Measurements from ENCODE around the gene CRYL1.

Gene CRYL1

DNA sequence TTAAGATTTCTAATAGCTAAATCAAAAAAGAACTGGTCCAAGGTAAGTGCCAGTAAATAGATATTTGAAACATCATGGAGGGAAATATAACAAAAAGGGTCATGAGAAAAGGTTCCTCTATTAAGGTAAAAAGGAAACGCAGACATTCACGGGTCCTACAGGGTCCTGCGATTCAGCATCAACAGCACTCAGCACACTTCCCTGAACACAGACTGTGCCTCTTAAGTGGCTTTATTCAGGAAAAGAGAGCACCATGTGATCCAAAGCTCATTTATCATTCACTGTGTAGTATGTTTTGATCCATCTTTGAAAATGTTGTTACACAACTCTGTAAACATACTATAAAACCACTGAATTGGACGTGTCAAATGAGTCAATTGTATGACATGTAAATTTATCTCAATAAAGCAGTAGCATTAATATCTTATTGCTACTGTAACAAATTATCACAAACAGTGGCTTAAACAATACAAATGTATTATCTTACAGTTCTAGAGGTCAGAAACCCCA, 33.7 kb downstream of the CRYL1 start:
- peak; percentile 37 for DNase-seq

DNA sequence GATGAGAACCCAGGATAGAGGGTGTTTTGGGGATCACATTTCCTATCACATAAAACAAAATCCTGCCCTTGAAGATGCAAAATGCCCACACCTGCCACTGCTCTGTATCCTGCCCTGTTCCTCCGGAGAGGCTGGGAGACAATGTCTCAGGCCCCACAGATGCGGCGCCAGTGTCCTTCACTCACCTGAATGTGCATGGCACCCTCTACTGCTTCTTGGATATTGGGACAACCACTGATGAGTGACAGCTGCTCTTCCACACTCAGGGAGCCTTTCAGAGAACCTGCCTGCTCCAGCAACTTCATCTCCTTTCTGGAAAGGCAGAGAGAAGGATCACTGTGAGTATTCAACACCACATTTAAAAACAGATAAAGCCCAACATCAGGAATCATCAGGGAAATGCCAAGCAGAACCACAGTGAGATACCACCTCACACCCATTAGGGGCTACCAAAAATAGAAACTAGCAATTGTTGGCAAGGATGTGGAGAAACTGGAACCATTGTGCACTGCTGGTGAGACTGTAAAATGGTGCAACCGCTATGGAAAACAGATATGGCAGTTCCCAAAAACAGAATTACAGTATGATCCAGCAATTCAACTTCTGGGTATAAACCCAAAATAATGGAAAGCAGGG, 36.4 kb downstream of the CRYL1 start:
- DNase-seq = peak; percentile 17

DNA sequence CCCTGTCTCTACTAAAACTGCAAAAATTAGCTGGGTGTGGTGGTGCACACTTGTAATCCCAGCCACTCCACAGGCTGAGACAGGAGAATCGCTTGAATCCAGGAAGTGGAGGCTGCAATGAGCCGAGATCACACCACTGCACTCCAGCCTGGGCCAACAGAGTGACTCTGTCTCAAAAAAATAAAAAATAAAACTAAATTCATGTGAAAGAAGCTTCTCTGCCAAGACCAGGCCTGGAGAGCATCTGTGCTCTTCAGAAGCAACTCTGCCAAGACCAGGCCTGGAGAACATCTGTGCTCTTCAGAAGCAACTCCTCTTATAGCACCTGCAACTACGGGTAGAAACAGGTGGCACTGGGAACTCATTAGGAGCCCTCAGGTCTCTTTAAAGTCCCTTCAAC, 37.7 kb downstream of the CRYL1 start:
- DNase-seq = peak; percentile 35

DNA sequence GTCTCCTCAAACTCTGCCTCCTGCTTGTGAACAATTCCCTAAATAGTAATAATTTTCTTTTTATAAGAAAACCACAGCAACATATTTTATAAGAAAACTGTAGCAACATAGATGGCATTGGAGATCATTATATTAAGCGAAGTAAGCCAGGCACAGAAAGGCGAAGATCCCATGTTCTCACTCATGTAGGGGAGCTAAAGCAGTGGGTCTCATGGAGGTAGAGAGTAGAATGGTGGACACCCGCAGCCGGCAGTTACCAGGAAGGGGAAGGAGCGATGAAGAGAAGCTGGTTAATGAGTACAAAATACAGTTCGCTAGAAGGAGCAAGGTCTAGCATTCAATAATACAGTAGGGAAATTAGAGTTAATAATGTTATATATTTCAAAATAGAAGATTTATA, 42.9 kb downstream of the CRYL1 start:
- no peak for DNase-seq

DNA sequence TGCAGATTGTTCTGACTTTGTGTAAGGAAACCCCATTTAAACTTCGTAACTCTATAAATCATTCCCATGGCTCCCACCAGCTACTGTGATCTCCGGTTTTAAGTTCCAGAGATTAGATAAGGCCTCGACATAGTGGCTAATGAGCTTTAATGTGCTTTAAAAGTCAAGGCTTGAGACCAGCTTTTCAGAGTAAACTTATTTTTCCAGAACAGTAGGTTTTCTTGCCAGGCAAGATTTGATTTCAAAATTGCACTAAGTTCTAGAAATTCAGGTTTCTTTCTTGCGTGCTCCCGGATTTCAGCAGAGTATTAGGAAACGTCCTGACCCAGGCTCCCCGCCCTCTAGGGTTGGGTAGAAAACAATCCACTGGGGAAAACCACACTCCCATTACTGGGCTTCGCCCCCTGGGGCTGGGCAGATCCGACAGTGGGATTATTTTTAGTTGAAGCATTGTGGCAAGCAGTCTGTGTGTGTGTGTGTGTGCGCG, 43.3 kb downstream of the CRYL1 start:
- no peak for DNase-seq

DNA sequence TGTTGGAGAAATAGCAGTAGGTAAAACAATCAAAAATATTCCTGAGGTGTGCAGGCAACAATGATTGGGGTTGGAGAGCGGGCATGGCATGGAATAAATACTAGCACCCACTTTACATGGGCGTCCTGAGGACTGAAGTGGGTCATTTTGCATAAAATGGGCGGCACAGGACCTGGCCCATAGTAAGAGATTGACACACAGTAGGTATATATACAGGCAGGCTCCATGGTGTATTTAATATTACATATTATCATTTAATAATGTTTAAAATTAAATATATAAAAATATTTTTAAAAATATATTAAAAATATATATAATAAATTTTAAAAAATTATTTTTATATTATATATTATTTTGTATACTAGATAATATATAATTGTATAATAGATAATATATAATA, 48.3 kb downstream of the CRYL1 start:
- DNase-seq = no peak

DNA sequence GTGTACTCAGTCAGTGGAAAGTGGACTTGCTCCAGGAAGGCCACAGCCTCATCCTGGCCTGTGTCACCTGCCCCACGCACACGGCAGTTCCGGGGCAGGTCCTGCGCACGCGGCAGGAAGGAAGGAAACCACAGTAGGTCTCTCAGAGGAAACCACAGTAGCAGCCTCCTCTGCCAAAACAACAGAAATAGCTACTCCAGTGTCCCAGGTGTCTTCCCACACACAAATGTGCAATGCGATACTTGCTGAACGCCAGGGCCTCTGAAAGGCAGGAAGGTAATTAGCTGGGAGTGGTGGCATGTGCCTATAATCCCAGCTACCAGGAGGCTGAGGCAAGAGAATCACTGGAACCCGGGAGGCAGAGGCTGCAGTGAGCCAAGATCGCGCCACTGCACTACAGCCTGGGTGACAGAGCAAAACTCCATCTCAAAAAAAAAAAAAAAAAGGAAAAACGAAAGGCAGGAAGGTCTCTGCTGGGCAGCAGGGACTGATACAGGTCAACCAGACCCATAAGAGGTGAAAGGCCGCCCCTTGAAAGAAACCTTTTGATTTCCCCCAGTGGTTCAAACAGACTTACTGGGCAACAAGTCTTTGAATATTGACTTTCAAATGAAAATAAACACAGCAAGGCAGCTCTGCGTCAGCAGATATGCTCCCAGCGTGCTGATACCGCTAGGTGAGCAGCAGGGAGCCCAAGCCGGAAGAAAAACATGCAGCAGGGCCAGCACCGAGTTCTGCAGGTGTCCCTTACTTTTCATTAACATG, 49.5 kb downstream of the CRYL1 start:
- DNase-seq = peak; percentile 12

DNA sequence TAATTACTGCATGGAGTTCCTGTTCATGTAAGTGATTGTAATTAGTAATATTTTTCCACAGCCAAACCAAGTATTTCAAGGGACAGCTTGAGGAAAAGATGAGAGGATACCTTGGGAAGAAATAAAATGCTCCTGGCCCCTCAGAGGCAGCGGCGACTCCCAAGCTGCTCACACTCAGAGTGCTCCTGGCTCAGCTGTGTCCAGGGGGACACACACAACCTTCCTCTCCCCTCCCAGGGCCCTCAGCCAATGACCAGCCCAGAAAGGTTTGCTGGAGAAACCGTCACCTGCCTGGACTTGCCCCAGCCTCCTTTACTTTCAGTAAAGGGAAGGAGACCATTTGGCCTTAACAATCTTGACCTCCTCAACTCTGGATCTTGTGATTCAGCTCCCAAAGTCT, 51.1 kb downstream of the CRYL1 start:
- no peak for DNase-seq

DNA sequence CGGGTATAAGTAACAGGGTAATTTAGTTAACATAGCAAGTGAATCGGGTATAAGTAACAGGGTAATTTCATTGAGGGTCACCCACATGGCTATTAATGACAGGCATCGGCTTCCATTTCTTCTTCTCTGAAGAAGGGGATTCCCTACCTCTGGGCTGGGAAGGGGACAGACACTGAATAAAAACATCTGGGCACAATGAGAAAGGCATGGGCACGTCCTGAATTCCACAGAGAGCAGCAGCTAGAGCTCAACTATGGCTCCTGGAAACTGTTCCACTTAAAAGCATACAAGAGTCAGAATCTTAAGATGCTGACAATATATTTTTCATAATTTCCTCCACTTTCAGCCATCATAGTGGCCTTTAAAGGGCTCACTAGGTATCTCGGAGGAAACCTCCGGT, 51.8 kb downstream of the CRYL1 start:
- no peak for DNase-seq

DNA sequence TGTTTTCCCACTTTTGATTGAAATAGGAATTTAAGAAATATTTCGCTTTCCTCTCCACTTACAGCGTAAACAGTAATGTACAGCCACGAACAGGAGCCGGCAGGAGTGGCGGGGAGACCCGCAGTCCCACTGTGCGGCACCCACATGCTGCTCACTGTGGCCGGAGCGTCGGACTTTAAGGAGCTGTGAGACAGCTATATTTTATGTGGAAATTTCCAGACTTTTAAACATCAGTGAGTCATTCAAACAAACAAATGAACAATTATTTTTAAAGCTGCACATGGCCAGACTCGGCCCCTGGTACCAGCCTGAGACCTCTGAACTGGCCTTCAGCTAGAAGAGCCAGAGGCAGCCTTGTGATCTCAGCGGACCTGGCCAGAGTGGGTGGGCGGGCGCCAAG, 52.5 kb downstream of the CRYL1 start:
- DNase-seq = no peak

DNA sequence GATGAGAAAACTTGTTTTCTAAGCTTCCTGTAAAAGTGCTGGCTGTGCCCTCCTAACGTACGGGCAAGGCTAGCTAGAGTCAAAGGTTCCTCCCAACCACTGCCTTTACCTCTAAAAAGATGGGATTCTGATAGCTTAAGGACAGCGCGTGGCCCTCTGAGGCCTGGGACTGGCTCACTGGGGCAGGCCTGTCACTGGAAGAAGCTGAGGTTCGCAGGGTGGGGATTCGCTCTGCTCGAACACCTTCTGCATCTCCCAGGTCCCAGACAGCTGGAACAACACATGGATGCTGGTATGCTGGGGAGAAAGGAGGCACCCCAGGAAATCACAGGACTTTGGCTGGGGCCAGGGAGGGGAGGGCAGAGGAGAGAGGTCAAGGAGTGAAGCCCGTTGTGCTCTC, 53.1 kb downstream of the CRYL1 start:
- DNase-seq = no peak

DNA sequence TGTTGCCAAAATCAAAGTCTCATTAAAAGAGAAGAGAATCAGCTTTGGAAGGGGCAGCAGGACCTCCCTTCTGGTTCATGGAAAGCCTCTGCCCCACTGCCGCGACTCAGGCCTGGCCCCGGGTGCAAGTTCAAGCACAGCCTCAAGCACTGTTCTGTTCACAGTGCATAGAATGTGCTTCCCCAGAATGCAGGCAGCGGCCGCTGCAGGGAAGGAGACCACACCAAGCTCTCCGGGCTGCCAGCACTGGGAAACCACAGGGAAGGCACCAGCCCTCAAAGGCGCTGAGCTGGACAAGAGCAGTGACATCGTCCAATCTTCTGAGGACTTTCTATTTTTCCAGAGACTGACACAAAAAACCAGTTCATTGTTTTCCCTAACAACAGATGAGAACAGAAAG, 55.5 kb downstream of the CRYL1 start:
- DNase-seq = no peak

DNA sequence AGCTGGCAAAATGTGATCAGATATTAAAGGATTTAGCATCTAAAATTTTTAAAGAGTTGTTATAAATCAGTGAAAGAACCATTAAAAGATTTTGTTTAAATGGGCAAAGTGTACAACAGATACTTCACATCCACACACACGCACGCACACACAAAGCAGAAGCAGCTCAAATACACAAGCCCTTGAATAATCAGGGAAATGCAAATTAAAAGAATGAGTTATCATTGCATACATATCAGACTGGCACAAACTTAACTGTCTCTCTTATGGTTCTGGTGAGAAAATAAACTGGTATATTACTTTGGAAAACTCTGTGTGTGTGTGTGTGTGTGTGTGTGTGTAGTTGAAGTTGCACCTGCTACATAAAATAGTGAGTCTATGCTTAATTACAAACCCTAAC, 59.3 kb downstream of the CRYL1 start:
- DNase-seq = no peak

DNA sequence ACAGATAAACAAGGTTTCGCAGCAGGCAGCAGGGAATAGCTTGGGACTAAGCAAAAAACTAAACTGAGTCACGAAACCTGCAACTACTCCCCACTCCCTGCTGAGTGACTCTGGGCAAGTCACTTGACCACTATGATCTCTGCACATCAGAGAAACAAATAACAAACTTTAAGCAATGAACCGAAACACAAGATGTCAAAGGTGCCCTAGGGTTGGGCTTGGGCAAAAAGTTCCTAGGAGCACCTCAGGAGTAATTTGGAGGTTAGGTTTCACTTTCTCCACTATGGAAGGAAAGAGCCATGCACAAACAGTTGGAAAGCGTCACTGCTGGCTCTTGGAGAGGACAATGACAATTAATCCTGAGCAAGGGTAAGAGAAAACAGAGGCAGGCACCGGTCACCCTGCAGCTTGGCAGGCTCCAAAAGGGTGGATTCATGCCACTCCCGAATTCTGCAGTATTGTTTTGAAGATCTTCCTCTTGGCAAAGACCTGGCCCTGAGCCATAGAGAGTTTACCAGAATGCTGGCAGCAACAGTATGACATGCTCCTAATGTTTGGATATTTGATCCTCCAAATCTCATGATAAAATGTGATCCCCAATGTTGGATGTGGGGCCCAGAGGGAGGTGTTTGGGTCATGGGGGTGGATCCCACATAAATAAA, 60.3 kb downstream of the CRYL1 start:
- no peak for DNase-seq

DNA sequence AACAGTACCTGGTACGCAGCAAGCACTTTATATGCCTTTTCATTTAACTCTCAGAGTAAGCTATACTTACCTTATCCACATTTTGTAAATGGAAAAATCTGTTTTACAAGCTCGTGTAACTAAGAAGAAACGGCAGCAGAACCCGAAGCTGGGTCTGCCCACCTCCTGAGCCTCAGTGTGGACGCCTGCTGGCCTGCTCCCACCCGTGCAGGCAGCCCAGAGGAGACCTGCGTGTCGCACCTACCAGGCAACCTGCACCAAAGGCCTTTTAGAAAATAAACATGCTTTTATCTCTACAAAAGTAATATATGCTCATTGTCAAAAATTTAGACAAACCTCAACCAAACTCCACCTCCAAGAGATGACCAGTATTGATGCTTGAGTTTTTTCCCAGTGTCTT, 62.7 kb downstream of the CRYL1 start:
- DNase-seq = no peak

DNA sequence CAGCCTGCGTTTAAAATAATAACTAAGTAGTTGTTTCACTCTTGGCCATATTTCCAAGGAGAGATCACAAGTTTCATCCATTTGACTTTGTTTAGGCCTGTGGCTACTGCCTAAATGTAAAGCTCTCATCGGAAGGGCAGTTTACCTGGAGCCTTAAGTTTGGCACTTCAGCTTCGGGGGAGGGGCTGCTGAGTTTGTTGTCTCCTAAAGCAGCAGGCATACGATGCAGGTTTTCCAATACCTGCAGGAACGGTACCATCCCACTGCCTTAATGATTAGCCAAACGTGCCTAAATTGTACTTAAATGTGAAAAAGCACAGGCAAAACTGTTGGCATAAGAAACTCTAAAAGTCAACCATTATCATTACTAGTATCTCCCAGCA, 63.1 kb downstream of the CRYL1 start:
- no peak for DNase-seq

DNA sequence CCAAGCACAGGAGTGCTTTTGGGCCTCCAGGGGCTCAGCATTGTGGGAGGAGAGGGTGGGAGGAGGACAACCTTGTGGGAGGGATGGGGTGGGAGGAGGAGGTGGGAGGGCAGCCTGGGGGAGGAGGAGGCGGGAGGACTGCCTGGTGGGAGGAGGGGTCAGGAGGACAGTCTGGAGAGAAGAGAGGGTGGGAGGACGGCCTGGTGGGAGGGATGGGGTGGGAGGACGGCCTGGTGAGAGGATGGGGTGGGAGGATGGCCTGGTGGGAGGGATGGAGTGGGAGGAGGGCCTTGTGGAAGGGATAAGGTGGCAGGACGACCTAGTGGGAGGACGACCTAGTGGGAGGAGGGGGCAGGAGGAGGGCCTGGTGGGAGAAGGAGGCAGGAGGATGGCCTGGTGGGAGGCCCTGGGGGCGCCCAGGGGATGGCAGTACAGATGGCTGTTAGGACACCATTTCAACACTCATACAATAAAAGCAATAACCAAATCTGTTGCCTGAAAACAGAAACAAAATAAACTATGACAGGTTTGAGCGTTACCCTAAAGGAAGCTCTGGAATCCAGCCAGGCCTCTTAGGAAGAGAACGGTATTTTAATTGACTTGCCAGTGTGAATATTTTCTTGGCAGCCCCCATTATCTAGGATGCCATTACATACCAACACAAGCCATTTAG, 63.7 kb downstream of the CRYL1 start:
- no peak for DNase-seq

DNA sequence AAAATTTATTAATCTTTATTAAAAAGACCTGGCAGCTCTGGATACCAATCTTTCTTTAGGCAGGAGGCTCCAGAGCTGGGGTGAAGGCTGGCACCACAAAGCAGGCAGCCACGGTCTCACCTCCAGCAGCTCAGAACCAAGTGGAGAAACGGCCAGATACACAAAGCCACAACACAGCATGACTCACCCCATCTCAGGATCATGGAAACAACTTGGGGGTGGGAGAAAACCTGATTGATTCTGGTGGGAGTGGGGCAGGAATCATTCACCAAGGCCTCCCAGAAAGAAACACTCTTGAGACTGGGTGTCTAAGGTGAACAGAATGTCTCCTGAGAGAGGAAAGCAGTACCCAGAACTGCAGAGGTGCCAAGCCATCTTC, 64.2 kb downstream of the CRYL1 start:
- DNase-seq = no peak

DNA sequence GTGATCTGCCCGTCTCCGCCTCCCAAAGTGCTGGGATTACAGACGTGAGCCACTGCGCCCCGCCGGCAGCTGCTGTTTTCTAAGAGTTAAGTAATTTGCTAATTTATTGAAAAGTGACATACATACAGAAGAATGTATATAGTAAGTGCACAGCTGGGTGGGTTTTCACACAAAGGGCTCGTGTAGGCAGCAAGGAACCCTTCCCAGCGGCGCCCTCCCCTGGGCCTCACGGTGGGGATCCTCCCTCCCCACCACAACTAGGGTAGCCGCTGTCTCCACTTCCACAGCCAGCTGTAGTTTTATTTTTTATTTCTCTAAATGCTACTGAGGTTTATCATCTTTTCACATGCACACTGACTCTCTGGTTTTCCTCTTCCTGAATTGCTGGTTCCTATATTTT, 64.9 kb downstream of the CRYL1 start:
- DNase-seq = no peak

DNA sequence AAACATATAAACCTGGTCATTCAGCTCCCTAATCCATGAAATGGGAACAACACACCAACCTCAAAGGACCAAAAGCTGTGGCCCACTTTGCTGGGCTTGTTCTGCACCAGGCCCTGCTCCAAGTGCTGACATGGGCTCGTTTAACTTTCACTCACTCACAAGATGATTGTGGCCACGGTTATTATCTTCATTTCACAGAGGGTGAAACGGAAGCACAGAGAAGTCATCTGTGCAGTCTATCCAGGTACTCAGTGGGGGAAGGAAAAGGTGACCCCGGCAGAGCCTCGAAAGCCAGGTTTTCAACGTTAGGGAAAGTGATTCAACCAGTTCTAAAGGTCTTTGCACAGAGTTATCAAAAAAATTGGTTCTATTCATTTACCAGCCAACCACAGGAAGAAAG, 68.0 kb downstream of the CRYL1 start:
- no peak for DNase-seq

DNA sequence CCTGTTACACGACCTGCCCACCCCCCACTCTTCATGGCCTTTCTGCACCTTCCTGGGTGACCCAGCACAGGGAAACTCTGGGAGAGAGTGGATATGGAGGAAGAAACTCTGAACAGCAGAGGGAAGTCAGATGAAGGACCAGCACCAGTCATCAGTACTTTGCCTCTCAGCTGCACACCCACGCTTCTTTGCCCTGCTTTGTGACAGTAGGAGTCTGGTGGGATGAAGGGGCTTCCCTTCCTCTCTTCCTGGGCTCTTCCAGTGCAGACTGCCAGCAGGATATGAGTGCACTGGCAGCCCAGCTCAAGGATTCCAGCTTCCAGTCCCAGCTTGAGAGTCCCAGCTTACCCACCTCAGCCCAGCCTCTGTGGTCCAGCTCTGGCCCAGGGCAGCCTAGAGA, 68.9 kb downstream of the CRYL1 start:
- DNase-seq = no peak

DNA sequence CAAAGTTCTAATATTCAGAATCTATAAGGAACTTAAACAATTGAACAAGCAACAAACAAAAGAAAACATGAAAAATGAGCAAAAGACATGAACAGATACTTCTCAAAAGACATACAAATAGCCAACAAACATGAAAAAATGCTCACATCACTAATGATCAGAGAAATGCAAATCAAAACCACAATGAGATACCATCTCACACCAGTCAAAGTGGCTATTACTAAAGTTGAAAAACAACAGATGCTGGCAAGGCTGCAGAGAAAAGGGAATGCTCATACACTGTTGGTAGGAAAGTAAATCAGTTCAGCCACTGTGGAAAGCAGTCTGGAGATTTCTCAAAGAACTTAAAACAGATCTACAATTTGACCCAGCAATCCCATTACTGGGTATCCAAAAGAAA, 74.3 kb downstream of the CRYL1 start:
- no peak for DNase-seq

DNA sequence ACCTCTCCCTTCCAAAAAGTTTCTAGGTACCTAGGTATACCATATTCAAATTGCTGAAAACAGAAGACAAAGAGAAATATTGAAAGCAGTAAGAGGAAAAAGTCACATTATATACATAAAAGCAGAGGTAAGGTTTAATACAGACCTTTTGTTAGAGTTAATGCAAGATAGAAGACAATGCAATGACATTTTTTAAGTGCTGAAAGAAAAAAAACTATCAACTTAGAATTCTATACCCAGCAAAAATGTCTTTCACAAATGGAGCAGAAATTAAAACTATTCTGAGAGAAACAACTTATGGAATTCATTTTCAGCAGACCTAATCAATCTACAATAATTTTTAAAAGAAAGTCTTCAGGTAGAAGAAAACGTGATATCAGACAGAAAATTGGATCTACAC, 77.2 kb downstream of the CRYL1 start:
- DNase-seq = no peak

DNA sequence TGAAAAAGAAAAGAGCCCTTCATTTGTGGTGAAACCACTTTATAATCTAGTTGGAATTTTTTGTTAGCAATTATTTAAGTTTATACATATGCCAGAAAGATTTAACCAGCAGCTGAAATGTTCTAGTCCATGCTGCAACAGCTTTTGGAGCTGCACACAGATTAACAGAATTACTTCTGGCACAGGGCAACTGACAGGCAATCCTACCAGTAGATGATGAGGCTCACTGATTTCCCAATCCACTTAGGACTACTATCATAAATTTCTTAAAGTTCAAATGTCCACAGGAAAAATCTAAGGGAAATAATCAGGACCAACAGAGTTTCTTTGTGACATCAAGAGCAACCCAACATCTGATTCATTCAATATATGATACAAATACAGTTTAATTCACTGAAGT, 78.8 kb downstream of the CRYL1 start:
- DNase-seq = no peak

Measured in NCI-H510A treated with DMSO at 0.1 percent for 48 hours (cell line).